ENCODE data around the gene TXNDC2.

The TXNDC2 gene

DNA sequence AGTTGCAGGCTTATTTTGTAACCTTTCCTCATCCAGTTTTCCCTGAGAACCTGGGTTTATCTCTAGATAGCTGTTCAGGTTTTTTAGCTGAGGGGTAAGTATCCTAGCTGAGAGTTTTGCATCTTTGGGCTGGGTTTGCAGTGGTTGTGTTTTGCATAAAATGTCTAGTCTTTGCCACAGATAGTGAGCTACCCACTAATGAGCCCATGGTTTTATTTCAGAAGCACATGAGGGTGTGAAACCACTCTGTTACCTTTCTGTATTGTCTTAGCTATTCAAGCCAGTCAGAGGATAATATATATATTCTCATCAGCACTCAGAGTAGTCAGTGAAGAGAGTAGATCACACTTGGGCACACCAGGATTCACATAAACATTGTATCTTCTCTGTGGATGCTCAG, 24.6 kb upstream of the TXNDC2 start:
- DNase-seq = no peak

DNA sequence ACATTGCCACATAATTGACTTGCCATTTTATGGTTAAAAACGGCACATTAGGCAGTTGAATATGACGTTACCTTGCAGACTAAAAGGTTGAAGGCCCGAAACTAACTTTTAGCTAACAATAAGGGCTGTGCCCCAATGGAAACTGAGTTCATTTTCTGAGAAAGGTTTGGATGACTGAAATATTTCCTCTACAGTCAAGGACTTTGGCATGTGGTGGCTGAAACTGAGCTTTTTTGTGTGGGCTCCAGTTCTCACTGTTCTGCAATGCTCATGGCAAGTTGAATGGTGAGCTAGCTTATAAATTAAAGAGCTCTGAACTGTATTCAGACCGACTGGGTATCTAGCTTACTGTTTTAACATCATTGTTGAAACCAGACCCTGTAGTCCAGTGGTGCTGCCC, 23.8 kb upstream of the TXNDC2 start:
- DNase-seq = no peak

DNA sequence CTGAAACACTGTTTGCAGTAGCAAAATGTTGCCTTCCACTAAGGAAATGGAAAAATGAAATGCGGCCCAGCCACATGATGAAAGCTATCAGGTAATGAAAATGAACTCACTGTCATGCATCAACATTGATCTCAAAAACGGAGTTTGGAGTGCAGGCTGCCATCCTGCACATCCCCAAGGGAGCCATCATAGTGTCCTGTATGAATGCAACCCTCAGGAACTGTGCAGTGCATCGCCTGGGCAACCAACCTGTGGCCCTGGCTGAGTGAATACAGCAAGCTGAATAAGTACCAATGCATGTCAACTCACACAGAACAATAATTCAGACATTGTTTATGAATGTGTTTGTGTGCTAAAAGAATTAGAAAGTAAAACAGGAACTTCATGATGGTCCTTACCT, 23.1 kb upstream of the TXNDC2 start:
- no peak for DNase-seq

DNA sequence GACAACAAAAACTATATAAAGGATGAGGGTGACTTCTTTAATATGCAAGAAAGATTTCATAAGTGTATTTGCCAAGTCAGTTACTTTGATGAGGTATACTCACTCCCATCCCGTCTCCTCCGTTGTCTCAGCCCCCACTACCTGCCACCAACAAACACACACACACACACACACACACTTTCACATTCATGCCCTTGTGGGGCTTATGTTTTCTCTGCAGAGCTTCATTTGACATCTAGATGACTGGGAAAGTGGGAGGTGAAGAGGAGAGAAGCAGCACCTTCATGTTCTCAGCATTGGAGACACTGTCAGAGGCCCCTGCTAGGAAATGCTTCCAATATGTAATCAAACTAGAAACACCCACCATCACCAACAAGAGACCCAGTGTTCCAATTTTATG, 22.5 kb upstream of the TXNDC2 start:
- no peak for DNase-seq

DNA sequence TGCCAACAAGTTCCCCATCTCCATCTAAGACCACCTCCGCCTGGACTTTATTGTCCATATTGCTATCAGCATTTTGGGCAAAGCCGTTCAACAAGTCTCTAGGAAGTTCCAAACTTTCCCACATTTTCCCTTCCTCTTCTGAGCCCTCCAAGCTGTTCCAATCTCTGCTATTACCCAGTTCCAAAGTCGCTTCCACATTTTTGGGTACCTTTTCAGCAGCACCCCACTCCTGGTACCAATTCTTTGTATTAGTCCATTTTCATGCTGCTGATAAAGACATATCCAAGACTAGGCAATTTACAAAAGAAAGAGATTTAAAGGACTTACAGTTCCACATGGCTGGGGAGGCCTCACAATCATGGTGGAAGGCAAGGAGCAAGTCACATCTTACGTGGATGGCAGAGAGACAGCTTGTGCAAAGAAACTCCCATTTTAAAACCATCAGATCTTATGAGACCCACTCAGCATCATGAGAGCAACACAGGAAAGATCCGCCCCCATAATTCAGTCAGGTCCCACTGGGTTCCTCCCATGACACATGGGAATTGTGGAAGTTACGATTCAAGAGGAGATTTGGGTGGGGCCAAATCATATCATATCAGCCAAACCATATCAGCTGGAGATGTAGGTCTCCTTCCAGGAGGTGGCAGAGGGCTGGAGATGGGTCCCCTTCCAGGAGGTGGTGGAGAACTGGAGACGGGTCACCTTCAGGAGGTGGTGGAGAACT, 19.8 kb upstream of the TXNDC2 start:
- no peak for DNase-seq

DNA sequence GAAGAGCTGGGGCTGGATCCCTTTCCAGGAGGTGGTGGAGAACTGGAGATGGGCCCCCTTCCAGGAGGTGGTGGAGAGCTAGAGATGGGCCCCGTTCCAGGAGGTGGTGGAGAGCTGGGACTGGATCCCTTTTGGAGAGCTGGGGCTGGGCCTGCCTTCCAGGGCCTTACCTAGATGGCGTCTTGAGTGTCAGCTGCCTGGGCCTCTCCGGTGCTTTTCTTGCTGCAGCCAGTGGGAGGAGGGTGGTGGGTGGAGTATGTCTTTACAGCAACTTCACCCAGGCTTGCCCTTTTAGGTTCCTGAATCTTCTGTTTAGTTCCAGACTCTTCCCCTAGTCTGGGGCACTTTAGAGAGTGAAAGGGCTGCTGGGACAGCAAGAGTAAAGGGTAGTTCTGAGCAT, 19.1 kb upstream of the TXNDC2 start:
- no peak for DNase-seq

DNA sequence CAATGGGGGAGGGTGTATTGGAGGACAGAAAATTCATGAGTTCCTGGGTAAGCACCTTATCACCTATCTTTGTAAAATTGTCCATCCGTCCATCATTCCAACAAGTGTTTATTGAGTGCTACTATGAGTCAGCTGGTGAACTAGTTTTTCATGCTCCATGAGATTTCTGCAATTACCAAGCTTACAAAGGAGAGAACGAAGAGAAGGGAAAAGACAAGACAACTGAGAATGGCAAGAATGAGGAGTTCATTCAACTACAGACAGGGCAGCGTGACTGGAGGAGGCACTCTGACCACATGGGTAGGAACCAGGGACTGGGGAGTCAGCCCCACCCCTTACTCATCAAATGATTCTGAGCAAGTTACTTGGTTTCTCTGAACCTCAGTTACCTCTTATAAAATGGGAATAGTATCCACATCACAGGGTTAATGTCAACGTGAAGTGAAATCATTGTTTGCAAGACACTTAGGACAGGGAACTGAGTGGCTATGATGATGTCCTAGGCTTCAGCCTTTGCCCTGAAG, 18.6 kb upstream of the TXNDC2 start:
- no peak for DNase-seq

DNA sequence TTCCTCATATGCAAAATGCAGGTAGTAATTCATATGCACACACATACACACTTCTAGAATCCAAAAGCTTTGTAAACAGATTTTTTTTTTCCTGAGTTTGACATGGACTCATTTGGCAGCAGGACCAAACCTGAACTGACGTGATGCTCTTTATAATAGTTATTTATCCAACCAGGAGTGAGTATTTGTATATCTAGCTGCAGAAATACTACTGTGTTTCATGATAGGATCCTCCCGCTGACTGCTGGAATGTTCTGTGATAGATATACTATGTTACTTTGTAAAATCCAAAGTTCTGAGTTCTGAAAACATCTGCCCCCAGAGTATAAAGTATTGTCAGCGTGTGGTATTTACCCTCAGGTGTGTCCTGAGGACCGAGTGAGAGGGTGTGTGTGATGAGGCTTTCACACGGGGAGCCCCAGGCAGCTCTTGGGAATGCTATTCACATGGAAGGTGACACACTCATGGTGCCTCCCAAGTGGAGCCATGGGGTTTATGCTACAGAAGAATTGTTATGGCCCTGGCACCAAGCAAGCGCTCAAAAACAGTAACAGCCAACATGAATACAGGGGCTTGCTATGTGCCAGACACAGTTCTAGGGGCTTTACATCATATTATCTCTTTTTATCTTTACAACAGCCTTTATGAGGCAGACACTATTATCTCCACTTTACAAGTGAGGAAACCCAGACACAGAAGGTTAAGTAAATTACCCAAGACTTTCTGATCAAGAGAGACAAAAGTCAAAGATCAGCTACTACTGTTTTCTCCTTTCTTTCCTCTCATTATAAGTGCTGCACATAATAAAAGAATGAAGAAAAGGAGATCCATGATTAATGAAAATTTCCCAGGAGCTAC, 16.7 kb upstream of the TXNDC2 start:
- DNase-seq = no peak

DNA sequence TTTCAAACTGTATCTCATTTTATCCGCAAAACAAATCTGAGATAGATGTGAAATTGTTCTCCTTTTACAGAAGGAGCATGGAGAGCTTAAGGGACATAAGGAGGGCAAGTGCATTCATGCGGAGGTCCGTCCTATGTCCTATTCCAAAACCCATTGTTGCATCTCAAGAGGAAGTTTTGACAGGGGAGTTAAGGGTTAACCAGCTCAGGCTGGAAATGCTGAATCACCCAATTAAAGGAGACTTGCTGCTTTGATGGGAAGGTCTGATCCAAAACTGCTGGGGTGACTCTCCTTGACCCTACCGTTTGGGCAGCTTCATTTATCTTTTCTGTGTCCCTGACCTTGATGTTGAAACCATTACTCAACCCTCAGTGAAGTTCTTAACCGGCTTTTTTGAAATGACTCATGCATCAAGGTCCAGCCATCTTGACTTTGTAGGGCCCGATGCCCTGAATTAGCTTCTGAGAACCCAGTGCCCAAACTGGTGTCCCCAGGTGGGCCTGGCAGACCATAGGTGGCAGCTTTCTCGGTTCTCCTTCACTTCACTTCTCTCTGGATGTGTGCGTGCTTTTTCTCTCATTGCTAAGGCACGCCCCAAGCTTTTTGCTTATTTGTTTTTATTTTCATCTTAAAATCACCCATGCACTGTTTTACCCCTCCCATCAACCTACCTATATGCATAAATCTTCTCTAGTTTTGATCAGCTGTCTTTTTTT, 15.9 kb upstream of the TXNDC2 start:
- DNase-seq = no peak

DNA sequence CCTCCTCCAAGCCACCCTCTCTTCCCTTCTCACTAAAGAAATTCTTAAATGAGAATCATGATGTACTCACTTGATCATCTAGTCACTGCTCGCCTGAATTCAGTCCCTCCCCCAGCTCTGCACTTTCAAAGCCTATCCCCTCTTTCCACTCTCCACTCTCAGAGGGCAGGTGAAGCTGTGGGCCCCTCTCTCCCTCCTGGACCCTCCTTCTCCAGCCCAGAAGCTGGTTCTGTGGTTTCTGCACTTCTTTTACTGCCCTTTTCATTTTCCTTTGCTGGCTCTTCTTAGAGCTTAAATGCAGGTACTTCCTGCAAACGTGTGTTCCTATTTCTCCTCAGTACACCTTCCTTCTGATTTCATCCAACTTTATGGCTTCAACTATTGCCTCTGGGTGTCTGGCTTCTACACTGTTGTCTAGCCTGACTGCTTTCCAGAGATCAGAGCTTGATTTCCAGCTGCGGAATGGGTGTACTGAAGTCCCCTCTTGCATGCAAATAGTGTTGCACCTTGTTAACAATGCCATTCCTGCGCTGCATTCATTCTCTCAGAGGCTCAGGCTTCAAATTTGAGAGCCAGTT, 15.3 kb upstream of the TXNDC2 start:
- no peak for DNase-seq

DNA sequence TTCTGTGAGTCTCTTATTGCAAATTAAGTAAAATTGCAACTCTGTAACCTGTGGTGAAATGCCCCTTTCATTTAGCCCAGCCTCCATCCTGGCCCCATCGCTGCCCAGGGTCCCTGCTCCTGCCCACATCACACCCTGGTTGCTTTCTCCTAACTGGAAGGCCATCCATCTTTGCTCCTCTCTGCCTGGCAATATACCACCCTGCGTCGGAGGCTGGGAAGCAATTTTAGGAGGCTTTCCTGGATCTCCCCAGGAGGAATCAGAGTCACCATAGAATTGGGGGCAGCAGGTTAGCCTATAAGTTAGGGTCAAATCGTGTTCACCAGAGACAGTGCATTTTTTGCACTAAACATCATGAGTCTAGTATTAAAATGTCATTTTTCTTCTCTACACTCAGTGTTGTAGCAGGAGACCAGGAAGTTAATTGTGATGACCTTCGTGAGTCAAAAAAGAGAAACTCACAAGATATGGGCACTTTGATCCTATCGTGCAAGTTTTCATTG, 14.5 kb upstream of the TXNDC2 start:
- DNase-seq = no peak

DNA sequence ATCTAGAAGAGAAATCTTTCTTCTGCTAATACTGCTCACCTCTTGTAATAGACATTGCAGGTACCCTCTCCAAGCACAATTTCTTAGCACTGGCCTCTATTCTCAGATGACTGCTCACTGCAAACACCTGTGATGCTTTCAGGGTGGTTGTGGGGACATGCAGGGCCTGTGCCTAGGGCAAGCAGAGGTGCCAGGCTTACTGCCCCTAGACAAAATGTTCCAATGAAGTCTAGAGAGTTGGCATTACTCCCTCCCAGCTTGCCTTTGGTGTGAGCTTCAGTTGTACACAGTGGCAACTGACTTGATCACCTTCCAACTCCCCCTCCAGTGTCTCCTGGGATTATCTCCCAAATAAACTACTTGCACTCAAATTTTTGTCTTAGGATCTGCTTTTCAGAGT, 12.9 kb upstream of the TXNDC2 start:
- no peak for DNase-seq

DNA sequence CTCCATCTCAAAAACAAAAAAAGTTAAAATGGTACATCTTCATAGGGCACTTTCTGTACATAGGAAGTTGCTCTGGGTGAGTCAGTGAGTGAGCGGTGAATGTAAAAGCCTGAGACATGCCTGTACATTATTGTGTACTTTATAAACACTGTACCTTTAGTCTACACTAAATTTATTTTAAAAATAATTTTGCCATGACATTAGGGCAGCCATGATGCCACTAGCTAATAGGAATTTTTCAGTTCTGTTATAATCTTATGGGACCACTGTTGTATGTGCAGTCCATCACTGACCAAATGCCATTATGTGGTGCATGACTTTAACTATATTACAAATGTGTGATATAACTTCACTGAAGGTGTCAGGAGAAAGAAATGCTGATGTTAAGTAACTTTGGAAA, 11.0 kb upstream of the TXNDC2 start:
- no peak for DNase-seq

DNA sequence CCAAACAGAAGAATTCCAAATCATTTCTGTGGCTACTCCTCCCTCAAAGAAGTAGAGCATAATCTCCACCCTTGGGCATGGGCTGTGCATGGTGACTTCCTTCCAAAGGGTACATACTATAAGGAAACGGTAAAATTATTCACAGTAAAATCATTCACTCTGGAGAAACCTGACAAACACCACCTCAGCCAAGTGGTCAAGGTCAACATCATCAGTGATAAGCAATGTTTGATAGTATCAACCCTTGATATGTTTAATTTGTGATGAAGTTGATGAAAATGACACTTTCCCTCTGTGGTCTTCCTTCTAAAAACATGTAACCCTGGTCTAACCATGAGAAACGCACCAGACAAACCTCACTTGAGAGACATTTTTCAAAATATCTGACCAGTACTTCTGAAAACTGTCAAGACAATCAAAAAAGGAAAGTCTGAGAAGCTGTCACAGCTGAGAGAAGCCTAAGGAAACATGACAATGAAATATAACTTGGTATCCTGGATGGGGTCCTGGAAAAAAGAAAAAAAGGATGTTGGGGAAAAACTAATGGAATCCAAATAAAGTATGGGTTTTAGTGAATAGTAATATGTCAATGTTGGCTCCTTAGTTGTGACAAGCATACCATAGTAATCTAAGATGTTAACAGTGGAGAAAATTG, 9.4 kb upstream of the TXNDC2 start:
- no peak for DNase-seq

DNA sequence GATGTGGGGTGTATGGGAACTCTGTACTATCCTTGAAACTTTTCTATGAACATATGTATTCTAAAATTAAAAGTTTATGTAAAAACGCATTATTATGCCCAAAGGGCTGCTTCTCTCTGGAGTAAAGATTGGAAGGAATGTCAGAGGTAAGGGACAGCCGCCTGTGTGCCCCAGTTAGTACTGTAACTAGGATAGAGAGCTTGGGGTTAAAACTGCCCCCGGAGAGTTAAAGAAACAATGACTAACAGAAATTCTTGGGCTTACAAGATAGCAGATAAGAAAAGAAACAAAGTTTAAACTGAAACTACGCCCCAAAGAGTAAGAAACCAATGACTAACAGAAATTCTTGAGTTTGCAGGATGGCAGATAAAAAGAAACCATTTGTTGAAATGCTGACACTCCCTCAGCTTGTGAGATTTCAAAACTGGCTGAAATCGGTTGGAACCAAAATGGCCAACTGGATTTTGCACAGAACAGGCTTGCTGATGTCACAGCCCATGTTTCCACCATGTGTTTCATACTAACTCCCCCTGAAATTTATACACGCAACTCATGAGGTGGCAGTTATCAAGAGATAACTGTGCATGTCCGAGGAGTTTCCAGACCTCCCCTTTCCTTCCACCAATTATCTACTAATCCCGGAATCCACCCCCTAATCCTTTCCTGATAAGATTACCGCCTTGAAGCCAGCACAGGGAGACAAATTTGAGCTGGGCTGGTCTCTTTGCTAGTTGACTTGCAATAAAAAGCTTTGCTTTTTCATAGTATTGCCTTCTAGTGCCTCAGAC, 8.7 kb upstream of the TXNDC2 start:
- no peak for DNase-seq

DNA sequence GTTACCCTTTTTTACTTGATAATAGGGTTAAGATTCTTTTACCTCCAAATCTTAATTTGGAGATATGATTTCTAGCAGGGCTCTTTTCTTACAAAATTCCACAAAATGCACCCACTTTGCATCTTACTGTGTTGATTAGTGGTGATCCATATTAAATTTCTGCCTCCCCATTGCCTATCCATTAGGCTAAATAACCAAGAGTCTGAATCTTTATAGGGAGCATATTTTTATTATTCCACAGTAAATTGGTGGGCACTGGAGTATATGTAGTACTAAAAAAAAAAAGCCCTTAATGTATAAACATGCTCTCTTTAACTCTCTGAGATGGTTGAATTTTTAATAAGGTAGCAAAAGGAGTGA, 8.1 kb upstream of the TXNDC2 start:
- no peak for DNase-seq

DNA sequence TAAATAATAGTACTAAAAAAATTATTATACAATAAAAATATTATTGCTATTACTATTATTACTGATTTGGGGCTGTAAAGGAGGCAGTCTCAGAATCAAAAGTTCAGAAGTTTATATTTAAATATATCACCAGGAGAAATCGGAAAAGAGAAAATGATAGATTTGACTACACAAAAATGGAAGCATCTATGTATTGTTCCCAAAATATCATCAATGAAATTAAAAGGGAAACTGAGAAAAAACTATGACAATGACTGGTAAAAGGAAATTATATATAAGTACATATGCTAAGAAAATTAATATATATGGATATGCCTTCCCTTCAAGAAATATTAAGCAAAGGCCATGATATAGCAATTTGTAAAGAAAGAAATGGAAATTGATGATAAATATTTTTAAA, 7.7 kb upstream of the TXNDC2 start:
- no peak for DNase-seq

DNA sequence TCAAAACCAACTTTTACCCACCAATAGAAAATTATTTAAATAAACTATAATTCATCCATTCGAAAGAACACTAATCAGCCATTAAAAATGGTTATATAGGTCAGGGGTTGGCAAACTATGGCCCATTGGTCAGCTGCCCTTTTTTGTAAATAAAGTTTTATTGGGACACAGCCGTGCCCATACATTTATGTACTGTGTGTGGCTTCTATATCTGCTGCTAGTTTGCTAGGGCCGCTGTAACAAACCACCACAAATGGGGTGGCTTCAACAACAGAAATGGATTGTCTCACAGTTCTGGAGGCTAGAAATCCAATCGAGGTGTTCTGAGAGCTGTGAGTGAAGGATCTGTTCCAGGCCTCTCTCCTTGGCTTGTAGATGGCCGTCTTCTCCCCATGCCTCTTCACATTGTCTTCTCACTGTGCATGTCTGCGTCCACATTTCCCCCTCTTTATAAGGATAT, 7.0 kb upstream of the TXNDC2 start:
- no peak for DNase-seq

DNA sequence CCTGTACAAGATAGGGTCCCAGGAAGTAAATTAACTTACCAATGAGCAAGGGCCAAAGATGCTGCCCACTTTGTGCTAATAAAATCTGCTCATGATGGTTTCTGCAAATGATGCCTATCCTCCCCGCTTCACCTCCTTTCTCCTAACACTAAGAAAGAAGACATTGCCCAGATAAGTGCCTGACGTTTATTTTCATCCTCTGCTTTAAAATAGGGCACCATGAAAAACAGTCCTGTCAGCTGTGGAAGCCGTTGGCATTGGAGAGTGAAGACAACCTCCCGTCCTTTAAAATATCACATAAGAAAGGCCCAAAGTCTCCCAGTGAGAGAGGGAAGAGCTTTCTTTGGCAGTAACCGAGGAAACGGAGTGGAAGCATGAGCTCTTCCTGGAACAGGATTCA, 1.7 kb upstream of the TXNDC2 start:
- DNase-seq = no peak

DNA sequence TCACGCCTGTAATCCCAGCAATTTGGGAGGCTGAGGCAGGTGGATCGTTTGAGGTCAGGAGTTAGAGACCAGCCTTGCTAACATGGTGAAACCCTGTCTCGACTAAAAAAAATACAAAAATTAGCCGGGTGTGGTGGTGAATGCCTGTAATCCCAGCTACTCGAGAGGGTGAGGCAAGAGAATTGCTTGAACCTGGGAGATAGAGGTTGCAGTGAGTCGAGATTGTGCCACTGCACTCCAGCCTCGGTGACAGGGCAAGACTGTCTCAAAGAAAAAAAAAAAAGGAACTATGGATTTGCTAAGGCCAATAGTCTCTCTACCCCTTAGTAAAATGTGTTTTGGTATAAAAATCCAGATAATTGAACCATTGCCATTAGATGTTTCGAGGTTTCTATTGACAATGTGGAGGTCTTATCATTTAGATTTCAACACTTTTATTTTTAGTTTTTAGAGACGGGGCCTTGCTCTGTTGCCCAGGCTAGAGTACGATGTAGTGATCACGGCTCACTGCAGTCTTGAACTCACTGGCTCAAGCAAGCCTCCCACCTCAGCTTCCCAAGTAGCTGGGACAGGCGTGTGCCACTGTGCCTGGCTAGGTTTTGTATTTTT, 1.1 kb upstream of the TXNDC2 start:
- no peak for DNase-seq

DNA sequence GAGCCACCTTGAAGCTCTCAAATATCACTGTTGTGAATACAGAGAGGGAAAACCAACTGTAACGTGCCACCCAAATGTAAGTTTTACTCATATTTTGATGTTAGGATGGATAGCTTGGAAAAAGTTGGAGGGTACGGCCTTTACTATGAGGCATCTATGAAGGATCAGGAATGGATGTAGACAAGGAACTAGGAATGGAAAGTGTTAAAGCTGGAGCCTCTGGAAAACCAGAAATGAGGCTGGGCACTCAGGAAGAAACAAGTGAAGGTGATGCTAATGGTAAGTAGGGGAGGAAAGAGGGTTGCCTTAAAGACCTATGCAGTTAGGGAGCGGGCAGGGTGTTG, 204 bp downstream of the TXNDC2 start:
- DNase-seq = no peak
